Measurements from ENCODE around the gene LYZL2.

DNA sequence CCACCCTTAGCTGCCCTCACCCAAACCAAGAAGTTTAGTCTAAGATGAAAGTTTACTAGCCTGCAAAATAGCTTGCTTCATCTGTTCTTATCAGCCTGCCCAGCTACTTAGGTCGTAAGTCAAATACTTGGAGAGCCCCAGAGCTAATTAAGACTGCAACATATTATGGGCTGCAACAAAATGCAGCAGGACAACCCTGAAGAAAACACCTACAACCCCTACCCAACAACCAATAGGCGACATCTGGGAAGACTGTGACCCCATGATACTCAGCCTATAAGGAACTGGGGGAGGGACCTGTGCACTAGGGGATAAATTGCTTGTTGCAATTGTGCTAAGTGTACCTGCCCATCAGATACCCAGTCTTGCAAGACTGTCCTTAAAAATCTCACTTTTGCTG, 64.1 kb downstream of the LYZL2 start:
- TF ChIP-seq, protein P1, sequence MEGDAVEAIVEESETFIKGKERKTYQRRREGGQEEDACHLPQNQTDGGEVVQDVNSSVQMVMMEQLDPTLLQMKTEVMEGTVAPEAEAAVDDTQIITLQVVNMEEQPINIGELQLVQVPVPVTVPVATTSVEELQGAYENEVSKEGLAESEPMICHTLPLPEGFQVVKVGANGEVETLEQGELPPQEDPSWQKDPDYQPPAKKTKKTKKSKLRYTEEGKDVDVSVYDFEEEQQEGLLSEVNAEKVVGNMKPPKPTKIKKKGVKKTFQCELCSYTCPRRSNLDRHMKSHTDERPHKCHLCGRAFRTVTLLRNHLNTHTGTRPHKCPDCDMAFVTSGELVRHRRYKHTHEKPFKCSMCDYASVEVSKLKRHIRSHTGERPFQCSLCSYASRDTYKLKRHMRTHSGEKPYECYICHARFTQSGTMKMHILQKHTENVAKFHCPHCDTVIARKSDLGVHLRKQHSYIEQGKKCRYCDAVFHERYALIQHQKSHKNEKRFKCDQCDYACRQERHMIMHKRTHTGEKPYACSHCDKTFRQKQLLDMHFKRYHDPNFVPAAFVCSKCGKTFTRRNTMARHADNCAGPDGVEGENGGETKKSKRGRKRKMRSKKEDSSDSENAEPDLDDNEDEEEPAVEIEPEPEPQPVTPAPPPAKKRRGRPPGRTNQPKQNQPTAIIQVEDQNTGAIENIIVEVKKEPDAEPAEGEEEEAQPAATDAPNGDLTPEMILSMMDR (IDR thresholded peaks at IDR 0.05; ENCODE audit: extremely low read depth in 1 of 2, insufficient read depth in 1 of 2, low read depth in 1 of 2, low read length in 2 of 2), result no peak
- TF ChIP-seq MYC (IDR thresholded peaks at IDR 0.05; ENCODE audit: low read depth, low read length) (no peak), POLR2A (IDR thresholded peaks at IDR 0.05; ENCODE audit: low read depth, low read length) (no peak), POLR2AphosphoS5 (IDR thresholded peaks at IDR 0.05; ENCODE audit: insufficient read depth, low read depth, low read length) (no peak), EZH2 (IDR thresholded peaks at IDR 0.05; ENCODE audit: borderline replicate concordance, low read depth, low read length, severe bottlenecking) (no peak), JUN (IDR thresholded peaks at IDR 0.05; ENCODE audit: borderline replicate concordance, insufficient read depth, insufficient read length, low read depth) (no peak), GATA2 (IDR thresholded peaks at IDR 0.05; ENCODE audit: insufficient read depth, insufficient read length, low read depth, low read length) (no peak), FOS (IDR thresholded peaks at IDR 0.05; ENCODE audit: borderline replicate concordance, insufficient read depth, low read length) (no peak)
- TF ChIP-seq, protein P2, sequence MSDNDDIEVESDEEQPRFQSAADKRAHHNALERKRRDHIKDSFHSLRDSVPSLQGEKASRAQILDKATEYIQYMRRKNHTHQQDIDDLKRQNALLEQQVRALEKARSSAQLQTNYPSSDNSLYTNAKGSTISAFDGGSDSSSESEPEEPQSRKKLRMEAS (IDR thresholded peaks at IDR 0.05; ENCODE audit: insufficient read depth, insufficient read length), result no peak
